Inflammatory macrophage treated with lipopolysaccharide for 1 hour (primary cell): ENCODE measurements around the gene HTR3B.
"Not testable (repeated sequence)": the region's sequence is repeated elsewhere in the genome, so short reads cannot be mapped to it uniquely, and the experiment has no call there.

ENCODE experiments used
- DNase-seq, 2 donors: peaks; one replicate each; pipeline ENCODE4 v3.0.0-alpha.2; 2020 to 2022

The HTR3B gene, protein sequence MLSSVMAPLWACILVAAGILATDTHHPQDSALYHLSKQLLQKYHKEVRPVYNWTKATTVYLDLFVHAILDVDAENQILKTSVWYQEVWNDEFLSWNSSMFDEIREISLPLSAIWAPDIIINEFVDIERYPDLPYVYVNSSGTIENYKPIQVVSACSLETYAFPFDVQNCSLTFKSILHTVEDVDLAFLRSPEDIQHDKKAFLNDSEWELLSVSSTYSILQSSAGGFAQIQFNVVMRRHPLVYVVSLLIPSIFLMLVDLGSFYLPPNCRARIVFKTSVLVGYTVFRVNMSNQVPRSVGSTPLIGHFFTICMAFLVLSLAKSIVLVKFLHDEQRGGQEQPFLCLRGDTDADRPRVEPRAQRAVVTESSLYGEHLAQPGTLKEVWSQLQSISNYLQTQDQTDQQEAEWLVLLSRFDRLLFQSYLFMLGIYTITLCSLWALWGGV

DNA sequence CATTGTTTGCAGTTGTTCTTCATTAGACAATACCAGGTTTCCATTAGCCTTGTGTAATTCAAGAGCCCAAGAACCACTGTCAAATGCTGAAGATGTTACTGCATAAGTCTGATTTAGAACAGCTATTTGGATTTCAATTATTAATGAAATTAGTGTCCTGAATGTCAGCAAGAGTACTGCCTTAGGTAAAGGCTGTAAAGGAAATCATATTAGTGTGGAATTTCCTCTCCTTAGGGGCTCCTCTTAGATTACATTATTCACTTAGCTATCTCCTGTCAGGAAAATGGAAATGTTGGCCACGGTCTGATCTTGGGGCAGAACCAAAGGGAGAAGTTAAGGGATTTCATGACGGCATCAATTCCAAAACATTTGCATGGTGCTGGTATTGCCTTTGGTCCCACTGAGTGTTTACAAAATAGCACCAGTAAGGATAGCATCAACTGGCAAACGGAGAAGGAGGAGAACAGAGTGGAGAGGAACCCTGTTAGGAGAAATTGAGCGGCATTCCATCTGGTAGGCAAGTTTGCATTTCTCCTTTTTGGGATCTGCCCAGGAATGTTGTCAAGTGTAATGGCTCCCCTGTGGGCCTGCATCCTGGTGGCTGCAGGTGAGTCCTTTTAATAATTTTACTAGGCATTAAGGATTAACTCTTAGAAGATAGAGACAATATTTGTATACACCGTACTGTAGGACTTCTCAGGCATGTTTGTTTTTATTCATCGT lies at the start of gene HTR3B:
TSS of gene HTR3B (plus strand) at position 418 of the 723 bp plus-strand sequence. CDS start at position 556, 138 bp downstream.
- no peak for DNase-seq

DNA sequence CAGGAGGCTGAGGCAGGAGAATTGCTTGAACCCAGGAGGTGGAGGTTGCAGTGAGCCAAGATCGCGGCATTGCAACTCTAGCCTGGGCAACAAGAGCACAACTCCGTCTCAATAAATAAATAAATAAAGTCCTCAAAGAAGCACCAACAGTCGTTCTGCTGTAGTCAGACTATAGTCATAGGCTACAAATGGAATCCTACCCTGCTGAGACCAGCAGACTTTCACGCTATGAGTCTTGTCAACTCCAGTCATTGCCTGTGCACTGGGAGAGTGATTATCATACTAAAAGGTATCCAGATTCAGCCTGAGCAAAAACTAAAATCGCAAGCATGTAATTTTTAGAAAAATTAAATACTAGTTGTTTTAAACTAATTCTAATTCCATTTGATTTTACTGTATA lies 48.8 kb upstream of the HTR3B start:
- DNase-seq: no peak

DNA sequence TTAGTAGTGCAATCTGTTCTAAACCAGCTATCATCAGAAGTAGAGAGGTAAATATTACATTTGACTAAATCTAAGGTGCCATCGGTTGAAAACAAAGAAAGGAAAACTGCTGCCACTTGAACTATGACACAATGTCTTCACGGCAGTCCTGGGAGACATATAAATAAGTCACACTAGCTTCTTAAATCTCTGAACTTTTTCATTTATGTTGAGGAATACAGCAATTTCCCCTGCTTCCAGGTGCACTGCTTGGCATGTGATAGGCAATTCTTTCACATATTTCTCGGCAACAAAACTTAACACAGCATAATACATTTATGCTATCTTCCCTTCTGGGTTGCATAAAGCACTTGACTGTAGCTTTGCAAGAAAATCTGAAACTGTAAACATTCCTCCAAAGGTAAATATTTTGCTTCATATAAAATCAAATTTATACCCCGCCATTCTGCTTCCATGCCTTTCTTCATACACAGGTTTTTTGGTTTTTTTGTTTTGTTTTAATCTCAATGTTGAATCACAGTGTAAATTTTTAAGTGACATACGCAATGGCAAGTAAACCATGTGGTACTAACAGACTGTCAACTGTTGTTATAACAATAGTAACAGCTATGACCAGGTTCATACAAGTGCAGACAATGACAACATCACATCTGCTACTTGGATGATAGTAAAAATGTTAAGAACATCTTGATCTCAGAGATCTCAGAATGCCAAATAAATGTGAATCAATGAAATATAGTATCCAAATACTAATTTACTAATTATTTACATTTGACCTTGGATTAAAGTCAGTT lies 47.4 kb upstream of the HTR3B start:
- DNase-seq: no peak

DNA sequence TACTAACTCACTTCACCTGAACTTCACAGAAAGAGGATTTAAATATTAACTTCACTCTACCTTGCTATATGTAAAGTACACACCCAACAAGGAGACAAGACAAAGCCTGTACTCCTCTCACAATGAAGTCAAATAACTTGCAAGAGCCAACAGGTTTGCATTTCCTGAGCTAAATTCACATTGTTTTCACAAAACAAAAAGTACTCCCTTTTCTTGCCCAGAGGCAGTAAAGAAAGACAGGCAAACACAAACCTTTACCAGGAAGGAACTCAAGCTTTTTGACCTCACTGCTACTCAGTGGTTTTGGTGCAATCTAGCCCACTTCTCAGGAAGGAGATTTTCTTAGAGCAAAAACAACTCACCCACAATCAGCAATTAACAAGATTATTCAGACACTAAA lies 44.9 kb upstream of the HTR3B start:
- DNase-seq: no peak

DNA sequence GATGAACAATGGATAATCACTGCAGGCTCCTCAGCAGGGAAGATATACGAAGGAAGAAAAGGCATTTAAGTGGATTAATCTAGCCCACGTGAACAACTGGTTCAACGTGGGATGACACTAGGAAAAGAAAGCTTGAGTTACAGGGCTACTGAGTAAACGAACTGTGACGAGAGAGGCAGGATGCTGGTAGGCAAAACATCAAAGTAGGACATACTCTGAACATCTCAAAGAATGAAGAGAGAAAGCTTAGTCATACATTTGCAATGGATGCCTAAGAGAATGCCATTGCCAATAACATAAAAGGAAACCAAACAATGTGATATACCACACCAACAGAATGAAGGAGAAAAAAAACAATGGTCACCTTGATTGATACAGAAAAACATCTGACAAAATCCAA lies 42.2 kb upstream of the HTR3B start:
- no peak for DNase-seq

DNA sequence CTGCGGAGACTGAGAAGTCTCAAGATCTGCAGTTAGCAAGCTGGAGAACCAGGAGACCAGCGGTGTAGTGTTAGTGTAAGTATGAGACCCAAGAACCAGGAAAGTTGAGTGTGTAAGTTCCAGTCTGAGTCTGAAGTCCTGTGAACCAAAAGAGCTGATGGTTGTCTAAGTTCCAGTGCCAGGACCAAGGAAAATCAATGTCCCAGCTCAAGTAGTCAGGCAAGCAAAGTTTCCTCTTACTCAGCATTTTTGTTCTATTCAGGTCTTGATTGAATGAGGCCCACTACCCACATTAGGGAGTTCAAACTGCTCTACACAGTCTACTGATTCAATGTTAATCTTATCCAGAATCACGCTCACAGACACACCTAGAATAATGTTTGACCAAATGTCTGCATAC lies 40.2 kb upstream of the HTR3B start:
- no peak for DNase-seq

DNA sequence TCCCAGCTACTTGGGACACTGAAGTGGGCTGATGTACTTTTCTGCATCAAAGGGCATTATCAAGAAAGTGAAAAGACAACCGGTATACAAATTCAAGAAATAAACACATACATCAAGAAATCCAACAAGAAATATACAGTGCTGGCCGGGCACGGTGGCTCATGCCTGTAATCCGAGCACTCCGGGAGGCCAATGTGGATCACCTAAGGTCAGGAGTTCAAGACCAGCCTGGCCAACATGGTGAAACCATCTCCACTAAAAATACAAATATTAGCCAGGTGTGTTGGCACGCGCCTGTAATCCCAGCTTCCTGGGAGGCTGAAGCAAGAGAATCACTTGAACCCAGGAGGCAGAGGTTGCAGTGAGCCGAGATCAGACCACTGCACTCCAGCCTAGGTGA lies 38.7 kb upstream of the HTR3B start:
- DNase-seq: no peak

DNA sequence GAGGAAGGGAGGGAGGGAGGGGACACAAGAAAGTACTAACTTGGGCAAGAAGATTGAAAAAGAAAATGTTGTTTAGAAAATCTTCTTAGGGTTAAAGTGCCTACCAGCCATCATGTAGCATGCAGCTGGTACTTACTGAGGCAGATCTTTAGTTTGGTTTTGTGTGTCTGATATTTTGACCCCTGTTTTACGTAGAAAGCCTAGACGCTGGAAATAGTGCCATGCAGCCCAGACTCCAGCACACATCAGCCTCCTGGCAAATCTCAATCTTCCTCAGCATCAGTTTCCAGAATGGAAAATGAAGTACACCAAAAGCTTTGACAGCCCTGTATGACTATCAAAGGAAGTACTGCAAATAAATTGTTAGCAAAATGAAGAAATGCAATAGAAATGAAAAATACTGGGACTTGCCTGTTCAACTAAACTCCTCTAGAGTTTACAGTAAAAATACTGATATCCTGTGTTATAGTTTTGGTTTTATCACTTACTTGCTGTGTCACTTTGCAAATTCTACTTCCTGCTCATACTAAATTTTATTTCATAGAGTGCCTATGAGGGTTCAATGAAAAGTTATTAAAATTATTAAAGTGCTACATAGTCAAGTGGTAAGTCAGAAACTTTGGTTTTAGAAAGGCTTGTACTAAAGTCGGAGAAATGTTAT lies 36.6 kb upstream of the HTR3B start:
- DNase-seq: no peak

DNA sequence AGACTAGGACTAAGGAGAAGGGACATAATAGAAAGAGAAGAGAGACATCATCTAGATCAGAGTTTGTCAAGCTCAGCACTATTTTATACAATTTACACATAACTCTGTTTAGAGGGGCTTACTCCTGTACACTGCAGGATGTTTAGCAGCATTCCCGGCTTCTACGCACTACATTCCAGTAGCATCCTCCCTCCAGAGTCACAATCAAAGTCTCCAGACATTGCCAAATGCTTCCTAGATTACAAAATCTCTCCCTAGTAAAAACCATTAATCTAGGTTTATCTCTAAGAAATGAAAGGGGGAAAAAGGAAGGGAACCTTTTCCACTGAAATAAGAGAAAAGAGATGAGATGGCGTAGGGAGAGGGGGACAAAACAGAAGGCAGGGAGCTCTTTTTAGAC lies 33.3 kb upstream of the HTR3B start:
- no peak for DNase-seq

DNA sequence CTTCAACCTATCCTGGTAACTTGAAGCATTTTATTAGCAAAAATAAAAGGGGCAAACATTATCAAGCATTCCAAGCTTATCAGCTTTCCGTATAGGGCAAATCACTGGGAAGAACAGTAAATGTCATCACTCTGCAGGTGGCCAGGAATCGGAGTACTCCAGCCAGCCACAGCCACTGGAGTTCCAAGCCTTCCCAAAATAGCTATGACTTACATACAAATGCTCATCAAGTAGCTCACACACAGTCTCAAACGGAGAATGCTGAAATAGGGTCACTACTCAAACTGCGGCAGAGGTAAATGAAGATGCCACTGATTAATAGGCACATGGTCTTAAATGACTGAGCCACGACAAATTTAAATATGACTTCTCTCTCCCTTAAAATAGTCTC lies 31.4 kb upstream of the HTR3B start:
- no peak for DNase-seq

DNA sequence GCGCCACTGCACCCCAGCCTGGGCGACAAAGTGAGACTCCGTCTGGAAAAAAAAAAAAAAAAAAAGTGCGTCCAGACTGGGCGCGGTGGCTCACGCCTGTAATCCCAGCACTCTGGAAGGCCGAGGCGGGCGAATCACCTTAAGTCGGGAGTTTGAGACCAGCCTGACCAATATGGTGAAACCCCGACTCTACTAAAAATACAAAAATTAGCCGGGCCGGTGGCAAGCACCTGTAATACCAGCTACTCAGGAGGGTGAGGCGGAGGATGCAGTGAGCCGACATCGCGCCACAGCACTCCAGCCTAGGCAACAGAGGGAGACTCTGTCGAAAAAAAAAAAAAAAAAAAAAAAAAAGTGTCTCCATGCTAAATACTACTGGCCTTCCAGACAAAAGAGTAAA lies 30.5 kb upstream of the HTR3B start:
- DNase-seq: no peak

DNA sequence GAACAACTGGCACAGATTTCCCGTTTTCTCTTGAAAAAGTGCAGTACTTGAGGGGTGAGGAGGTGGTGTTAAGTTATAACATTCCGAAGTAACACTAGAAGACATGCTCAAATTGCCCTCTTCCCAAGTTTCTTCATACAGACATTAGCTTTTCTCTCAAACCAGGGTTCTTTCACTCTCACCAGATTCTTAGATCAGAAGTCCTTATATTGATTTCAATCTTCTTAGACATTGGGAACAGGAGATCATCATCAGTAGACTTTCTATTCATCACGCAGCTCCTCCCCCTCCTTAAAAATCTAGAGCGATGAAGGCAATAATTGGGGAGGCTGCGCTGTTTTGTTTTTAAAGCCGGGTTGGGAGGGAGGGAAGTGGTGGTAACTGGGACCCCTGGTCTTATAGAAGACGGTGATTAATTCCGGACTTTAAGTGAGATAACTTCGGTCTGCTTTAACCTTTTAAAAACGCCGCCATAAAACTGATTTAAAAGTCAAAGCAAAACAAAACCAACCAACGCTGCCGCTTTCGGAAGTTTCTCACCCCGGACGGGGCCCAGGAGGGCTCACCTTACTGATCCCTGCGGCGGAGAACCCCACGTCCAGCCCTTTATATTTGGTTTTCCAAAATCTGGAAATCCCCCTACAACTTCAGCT lies 29.9 kb upstream of the HTR3B start:
- DNase-seq: peak; percentile 5 to 66

DNA sequence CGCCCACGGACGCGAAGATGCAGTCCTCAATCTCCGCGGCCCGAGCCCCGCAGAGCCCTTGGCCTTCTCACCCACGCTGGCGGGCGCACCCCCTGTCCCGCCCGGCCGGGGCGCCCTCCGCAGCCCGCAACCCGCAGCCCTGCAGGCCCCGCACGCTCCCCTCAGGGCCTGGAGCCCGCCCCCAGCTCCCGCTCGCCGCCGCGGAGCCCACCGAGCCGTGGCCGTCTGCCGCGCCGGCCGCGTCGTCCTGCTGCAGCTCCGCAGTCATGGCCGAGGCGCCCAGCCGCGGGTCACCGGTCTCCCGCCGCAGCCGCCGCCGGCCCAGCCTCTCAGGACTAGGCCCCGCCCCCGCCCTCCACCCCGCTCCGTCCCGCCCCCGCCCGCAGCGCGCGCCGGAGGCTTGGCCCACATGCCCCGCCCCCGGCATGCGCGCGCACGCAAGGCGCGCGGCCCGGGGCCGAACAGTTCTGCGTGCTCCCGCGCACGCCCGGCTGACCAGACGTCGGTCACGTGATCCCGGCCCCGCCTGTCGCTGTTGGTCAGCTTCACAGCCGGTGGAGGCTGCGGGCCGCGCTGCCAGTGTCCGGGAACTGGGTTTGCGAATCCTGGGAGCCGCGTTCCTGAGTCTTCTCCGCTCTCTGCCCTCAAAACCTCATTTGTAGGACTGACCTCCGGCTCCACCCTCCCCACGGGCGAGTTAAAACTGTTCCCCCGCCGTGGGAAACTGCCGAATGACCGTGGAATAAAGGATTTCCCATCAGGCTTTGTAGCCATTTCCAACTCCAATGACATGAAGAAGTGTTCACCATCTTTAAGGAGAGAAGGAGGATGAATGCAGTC lies 29.1 kb upstream of the HTR3B start, which contains the start of gene USP28:
TSS of gene USP28 (minus strand) at position 339 of the 840 bp plus-strand sequence. CDS start at position 268, 71 bp downstream.
- peak; percentile 92 to 97 for DNase-seq

DNA sequence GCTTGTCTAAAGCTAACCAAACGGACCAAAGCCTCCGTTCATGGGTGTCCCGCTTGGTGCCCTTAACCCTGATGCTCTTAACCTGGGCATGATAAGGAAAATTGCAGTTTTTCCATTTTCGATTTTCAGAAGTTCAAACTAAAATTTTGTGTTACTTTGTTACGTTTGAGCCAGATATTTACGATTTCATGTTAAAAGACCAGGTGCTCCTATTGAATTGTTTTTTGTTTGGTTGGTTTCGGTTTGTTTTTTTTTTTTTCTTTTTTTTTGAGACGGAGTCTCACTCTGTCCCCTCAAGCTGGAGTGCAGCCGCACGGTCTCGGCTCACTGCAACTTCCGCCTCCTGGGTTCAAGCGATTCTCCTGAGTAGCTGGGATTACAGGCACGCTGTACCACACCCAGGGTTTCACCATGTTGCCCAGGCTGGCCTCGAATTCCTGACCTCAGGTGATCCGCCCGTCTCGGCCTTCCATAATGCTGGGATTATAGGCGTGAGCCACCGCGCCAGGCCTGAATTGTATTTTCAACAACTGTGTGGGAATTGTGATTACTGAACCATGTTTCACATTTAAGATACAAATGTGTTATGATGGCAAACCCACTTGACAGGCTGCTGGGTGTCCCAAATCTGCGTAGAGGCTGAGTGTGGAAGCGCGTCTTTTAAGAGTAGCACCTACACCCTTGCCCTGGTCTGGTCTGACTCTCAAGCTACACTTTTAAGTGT lies 28.4 kb upstream of the HTR3B start:
- no peak for DNase-seq

DNA sequence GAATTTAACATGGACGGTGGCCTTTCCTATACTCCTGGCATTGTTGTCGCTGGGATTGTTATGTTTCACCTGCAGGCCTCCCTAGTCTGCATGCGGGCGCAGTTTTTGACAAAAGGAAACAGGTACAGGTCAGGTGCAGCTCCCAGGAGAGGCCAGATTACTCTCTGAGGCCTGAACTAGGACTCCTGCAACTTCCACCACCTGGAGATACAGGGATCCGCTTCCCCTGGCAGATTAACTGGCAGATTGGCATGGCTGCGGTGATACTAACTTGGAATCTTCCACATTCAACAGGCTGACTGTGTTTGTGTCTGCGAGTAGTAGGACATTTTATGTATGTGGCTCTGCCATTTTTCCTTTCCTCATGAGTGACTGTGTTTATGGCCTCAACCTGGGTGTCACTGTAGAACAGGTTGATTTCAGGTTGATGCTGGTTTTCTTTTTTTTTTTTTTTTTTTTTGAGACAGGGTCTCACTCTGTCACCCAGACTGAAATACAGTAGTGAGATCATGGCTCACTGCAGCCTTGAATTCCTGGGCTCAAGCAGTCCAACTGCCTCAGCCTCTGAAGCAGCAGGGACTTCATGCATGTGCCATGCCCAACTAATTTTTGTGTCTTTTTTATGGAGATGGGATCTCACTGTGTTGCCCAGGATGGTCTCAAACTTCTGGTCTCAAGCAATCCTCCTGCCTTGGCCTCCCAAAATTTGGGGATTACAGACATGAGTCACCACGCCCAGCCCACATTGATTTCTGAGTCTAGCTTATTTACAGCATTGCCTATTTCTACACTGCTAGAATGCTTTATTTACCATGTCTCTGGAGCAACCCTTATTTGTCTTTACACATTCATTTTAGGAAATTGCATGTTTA lies 27.6 kb upstream of the HTR3B start:
- DNase-seq: no peak

DNA sequence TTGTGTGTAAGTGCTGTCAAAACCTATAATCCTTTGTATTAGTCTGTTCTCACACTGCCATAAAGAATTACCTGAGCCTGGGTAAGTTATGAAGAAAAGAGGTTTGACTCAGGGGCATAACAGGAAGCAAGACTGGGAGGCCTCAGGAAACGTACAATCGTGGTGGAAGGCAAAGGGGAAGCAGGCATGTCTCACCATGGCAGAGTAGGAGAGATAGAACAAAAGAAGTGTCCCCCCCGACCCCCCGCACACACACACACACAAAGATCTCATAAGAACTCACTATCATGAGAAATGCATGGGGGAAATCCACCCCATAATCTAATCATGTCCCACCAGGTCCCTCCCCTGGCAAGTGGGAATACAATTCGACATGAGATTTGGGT lies 26.9 kb upstream of the HTR3B start:
- DNase-seq: no peak

DNA sequence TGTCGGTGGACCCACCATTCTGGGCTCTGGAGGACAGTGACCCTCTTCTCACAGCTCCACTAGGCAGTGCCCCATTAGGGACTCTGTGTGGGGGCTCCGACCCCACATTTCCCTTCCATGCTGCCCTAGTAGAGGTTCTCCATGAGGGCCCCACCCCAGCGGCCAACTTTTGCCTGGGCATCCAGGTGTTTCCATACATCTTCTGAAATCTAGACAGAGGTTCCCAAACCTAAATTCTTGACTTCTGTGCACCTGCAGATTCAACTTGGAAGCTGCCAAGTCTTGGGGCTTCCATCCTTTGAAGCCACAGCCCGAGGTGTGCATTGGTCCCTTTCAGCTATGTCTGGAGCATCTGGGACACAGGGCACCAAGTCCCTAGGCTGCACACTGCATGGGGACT lies 25.1 kb upstream of the HTR3B start:
- DNase-seq: not testable (repeated sequence)

DNA sequence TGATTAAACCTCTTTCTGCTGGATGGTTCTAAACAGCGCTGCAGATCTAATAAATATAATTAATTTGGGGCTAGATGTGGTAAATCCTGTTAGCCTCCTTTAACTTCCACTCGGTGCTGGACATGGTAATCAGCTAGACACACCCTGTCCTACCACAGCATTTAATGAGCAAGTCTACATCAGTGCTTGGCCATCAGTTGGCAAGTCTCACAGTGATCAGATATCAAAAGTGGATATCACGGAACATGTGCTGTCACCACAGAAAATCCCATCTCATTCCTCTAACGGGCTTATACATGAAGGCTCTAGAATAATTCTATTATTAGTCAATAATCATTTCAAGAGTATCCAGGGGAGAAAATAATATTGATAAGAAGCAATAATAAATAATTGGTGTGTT lies 23.6 kb upstream of the HTR3B start:
- DNase-seq: no peak

DNA sequence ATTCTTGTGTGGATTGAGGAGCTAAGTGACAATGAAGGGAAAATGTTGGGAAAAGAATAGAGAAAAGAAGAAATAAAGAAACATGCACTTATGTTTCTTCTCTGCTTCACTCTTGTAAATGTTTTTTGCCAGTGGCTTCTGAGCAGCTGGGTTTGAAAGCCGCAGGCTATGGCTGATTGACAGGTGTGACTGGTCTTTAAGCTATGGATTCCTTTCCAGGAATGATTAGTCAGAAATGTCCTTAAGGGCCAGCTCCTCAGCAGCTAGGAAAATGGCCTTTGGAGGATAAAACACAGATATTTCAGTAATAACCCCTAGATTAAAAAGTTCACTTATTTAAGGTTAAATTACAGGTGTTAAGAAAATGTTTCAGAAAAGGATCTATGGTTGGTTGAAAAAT lies 22.7 kb upstream of the HTR3B start:
- DNase-seq: no peak
